H1 (cell line): ENCODE data around the gene CELF2. TPM values are rescaled to one million over a fixed set of nuclear protein-coding genes. Genes with fewer than 3 reads are reported as not detected.

Experiments used
- CTCF ChIA-PET: fragments of 300-600 bp; sonication (Branson Sonifier 250); formaldehyde crosslinking; loops from one replicate; lab custom pipeline; 2021; ENCODE audit not compliant: partially characterized antibody; lab: Charles Lee
- POLR2A ChIA-PET: fragments of 300-600 bp; sonication (Branson Sonifier 250); formaldehyde crosslinking; loops from one replicate; lab custom pipeline; 2021; ENCODE audit warnings: inconsistent platforms; ENCODE audit not compliant: partially characterized antibody; lab: Charles Lee
- DNase-seq, 2 experiments: peaks; one replicate each; pipeline versions ENCODE4 v3.0.0 to v3.0.0-alpha.2; 2010 to 2022; ENCODE audit warnings: low spot score in 2 of 2, low read depth in 1 of 2, mixed read lengths in 1 of 2
- FAIRE-seq: peaks from 2 replicates; lab custom pipeline; 2011; peaks lifted over from hg19 to GRCh38; lab: Jason Lieb, UNC
- H2AFZ ChIP-seq: 2 replicates; pipeline ENCODE4 v1.8.1; 2012; ENCODE audit warnings: low read length, inconsistent platforms
- H2AK5ac ChIP-seq: 2 replicates; pipeline ENCODE4 v1.6.1; 2013; ENCODE audit warnings: low read depth, low read length
- H2BK120ac ChIP-seq: replicated peaks from 2 replicates; pipeline ENCODE3; 2013; ENCODE audit warnings: low read depth, low read length, inconsistent platforms
- H2BK12ac ChIP-seq: 2 replicates; pipeline ENCODE4 v1.6.1; 2013; ENCODE audit warnings: low read depth, low read length
- H2BK15ac ChIP-seq: 2 replicates; pipeline ENCODE4 v1.6.1; 2013; ENCODE audit warnings: low read length
- H2BK20ac ChIP-seq: 2 replicates; pipeline ENCODE4 v1.6.1; 2013; ENCODE audit warnings: low read length
- H2BK5ac ChIP-seq: 2 replicates; pipeline ENCODE4 v1.6.1; 2013; ENCODE audit warnings: low read depth, low read length
- H3K14ac ChIP-seq: 2 replicates; pipeline ENCODE4 v1.6.1; 2013; ENCODE audit warnings: inconsistent platforms; ENCODE audit not compliant: insufficient read length
- H3K18ac ChIP-seq: 2 replicates; pipeline ENCODE4 v1.6.1; 2013; ENCODE audit warnings: low read length; ENCODE audit errors: extremely low read depth
- H3K23ac ChIP-seq: 2 replicates; pipeline ENCODE4 v1.6.1; 2013; ENCODE audit warnings: inconsistent platforms; ENCODE audit not compliant: insufficient read length
- H3K23me2 ChIP-seq: 2 replicates; pipeline ENCODE4 v1.6.1; 2013; ENCODE audit warnings: low read depth, low read length
- H3K27ac ChIP-seq: 2 replicates; pipeline ENCODE4 v1.6.1; 2011; ENCODE audit warnings: low read depth, low read length, inconsistent platforms
- H3K27me3 ChIP-seq, 4 experiments: replicated peaks in 1 of 4; 1 replicate in 1 of 4; 2 replicates in 3 of 4; pipeline versions ENCODE4 v1.6.1 to v1.8.1; 2011 to 2013; ENCODE audit warnings: low read length in 3 of 4, mild to moderate bottlenecking in 3 of 4, inconsistent platforms in 2 of 4, mixed read lengths in 2 of 4, moderate library complexity in 1 of 4; ENCODE audit not compliant: control insufficient read depth in 3 of 4, insufficient read depth in 3 of 4; ENCODE audit errors: extremely low read depth in 1 of 4
- H3K36me3 ChIP-seq, 4 experiments: 2 replicates each; pipeline versions ENCODE4 v1.6.1 to v1.8.1; 2011 to 2013; ENCODE audit warnings: mild to moderate bottlenecking in 4 of 4, low read length in 3 of 4, moderate library complexity in 2 of 4, control low read depth in 1 of 4, inconsistent platforms in 1 of 4; ENCODE audit not compliant: insufficient read depth in 4 of 4, control insufficient read depth in 2 of 4
- H3K4ac ChIP-seq: replicated peaks from 2 replicates; pipeline ENCODE3; 2013; ENCODE audit warnings: low read length, low read depth, mixed read lengths, inconsistent platforms; ENCODE audit not compliant: insufficient read length
- H3K4me1 ChIP-seq, 4 experiments: replicated peaks in 1 of 4; 1 replicate in 1 of 4; 2 replicates in 3 of 4; pipeline versions ENCODE4 v1.6.1 to v1.8.1; 2011 to 2013; ENCODE audit warnings: low read length in 3 of 4, inconsistent platforms in 2 of 4, mixed read lengths in 1 of 4; ENCODE audit not compliant: insufficient read depth in 4 of 4, control insufficient read depth in 3 of 4
- H3K4me2 ChIP-seq, 2 experiments: 2 replicates each; pipeline versions ENCODE4 v1.6.1 to v1.8.1; 2011 to 2013; ENCODE audit warnings: low read depth in 2 of 2, low read length in 2 of 2, control low read depth in 1 of 2, inconsistent platforms in 1 of 2, mild to moderate bottlenecking in 1 of 2; ENCODE audit not compliant: insufficient read depth in 1 of 2
- H3K4me3 ChIP-seq, 4 experiments: fragments of 200-600, 300-600 bp in 1 of 4; sonication (generic), shearing (Covaris generic), sonication (Bioruptor Twin) in 1 of 4; 2 replicates each; pipeline versions ENCODE4 v1.5.1 to v1.8.1; 2011 to 2016; ENCODE audit warnings: low read length in 4 of 4, low read depth in 3 of 4, control low read depth in 2 of 4, inconsistent platforms in 2 of 4, mild to moderate bottlenecking in 2 of 4, mixed read lengths in 1 of 4, moderate library complexity in 1 of 4; ENCODE audit not compliant: insufficient read depth in 2 of 4; ENCODE audit errors: extremely low read depth in 1 of 4
- H3K56ac ChIP-seq: replicated peaks from 2 replicates; pipeline ENCODE3; 2013; ENCODE audit warnings: low read depth, mild to moderate bottlenecking, mixed read lengths, low read length, inconsistent platforms; ENCODE audit not compliant: insufficient read length
- H3K79me1 ChIP-seq: 2 replicates; pipeline ENCODE4 v1.6.1; 2013; ENCODE audit warnings: low read depth, low read length, control low read depth
- H3K79me2 ChIP-seq, 2 experiments: 2 replicates each; pipeline versions ENCODE4 v1.6.1 to v1.8.1; 2012 to 2013; ENCODE audit warnings: low read length in 2 of 2, mild to moderate bottlenecking in 2 of 2, inconsistent platforms in 1 of 2; ENCODE audit not compliant: insufficient read depth in 2 of 2, control insufficient read depth in 1 of 2
- H3K9ac ChIP-seq, 4 experiments: replicated peaks in 1 of 4; 1 replicate in 1 of 4; 2 replicates in 3 of 4; pipeline versions ENCODE4 v1.6.1 to v1.8.1; 2011 to 2013; ENCODE audit warnings: low read depth in 3 of 4, low read length in 3 of 4, control low read depth in 2 of 4, mild to moderate bottlenecking in 2 of 4, moderate library complexity in 2 of 4, inconsistent platforms in 1 of 4; ENCODE audit errors: extremely low read depth in 1 of 4
- H3K9me3 ChIP-seq, 2 experiments: 2 replicates each; pipeline versions ENCODE4 v1.6.1 to v1.8.1; 2012 to 2013; ENCODE audit warnings: mild to moderate bottlenecking in 2 of 2, moderate library complexity in 2 of 2, control low read depth in 1 of 2, inconsistent platforms in 1 of 2, low read depth in 1 of 2, low read length in 1 of 2, mixed read lengths in 1 of 2; ENCODE audit not compliant: insufficient read depth in 2 of 2
- H4K20me1 ChIP-seq, 2 experiments: replicated peaks in 1 of 2; 2 replicates each; pipeline versions ENCODE3 to v1.8.1; 2011 to 2013; ENCODE audit warnings: inconsistent platforms in 2 of 2, low read length in 2 of 2, mild to moderate bottlenecking in 1 of 2; ENCODE audit not compliant: insufficient read depth in 2 of 2, control insufficient read depth in 1 of 2
- H4K5ac ChIP-seq: 2 replicates; pipeline ENCODE4 v1.6.1; 2013; ENCODE audit warnings: low read length, low read depth, mixed read lengths, inconsistent platforms; ENCODE audit not compliant: insufficient read length
- H4K8ac ChIP-seq: 2 replicates; pipeline ENCODE4 v1.8.0; 2013; ENCODE audit warnings: mild to moderate bottlenecking, moderate library complexity, low read length, inconsistent platforms; ENCODE audit not compliant: insufficient read depth; ENCODE audit errors: extremely low read depth
- H4K91ac ChIP-seq: replicated peaks from 2 replicates; pipeline ENCODE3; 2013; ENCODE audit warnings: low read length, mixed read lengths, inconsistent platforms; ENCODE audit not compliant: insufficient read length
- BACH1 ChIP-seq: IDR thresholded peaks from 2 replicates; pipeline ENCODE4 v1.6.1; 2012; ENCODE audit warnings: low read length, improper control_type of control experiment
- CBX5 ChIP-seq: fragments of 300-800, 300-1000 bp; sonication (generic); IDR thresholded peaks from 2 replicates; pipeline ENCODE4 v1.7.1; 2016; ENCODE audit warnings: antibody characterized with exemption, low read length, low read depth
- CREB1 ChIP-seq: IDR thresholded peaks from 2 replicates; pipeline ENCODE4 v1.6.1; 2012; ENCODE audit warnings: inconsistent platforms
- CTBP2 ChIP-seq: IDR thresholded peaks from 2 replicates; pipeline ENCODE4 v1.7.0; 2011; ENCODE audit warnings: borderline replicate concordance, mild to moderate bottlenecking, moderate library complexity, mixed read lengths, low read length; ENCODE audit not compliant: insufficient read depth, insufficient read length
- HDAC2 ChIP-seq, 2 experiments: fragments of 300-600 bp in 1 of 2; sonication (generic) in 1 of 2; IDR thresholded peaks; 2 replicates each; pipeline ENCODE4 v1.6.1; 2011 to 2012; ENCODE audit warnings: low read depth in 2 of 2, low read length in 2 of 2, mild to moderate bottlenecking in 2 of 2, moderate library complexity in 2 of 2, borderline replicate concordance in 1 of 2, inconsistent platforms in 1 of 2
- MAFK ChIP-seq: IDR thresholded peaks from 2 replicates; pipeline ENCODE4 v1.6.1; 2012; ENCODE audit warnings: low read depth, mild to moderate bottlenecking, improper control_type of control experiment, low read length
- POLR2AphosphoS5 ChIP-seq: IDR thresholded peaks from 2 replicates; pipeline ENCODE4 v1.6.1; 2011; ENCODE audit warnings: low read depth, low read length
- POU5F1 ChIP-seq: IDR thresholded peaks from 2 replicates; pipeline ENCODE4 v1.6.1; 2011; ENCODE audit warnings: low read depth, mild to moderate bottlenecking, low read length, moderate library complexity
- SIN3A ChIP-seq, 2 experiments: IDR thresholded peaks in 1 of 2; conservative IDR thresholded peaks in 1 of 2; 2 replicates each; pipeline ENCODE4 v1.6.1; 2011 to 2012; ENCODE audit warnings: low read length in 2 of 2, improper control_type of control experiment in 1 of 2, low read depth in 1 of 2, mild to moderate bottlenecking in 1 of 2
- SRF ChIP-seq: IDR thresholded peaks from 2 replicates; pipeline ENCODE4 v1.6.1; 2011; ENCODE audit warnings: mild to moderate bottlenecking, low read depth, low read length, moderate library complexity
- TCF12 ChIP-seq: IDR thresholded peaks from 2 replicates; pipeline ENCODE4 v1.6.1; 2011; ENCODE audit warnings: low read depth, mild to moderate bottlenecking, low read length
- YY1 ChIP-seq: IDR thresholded peaks from 2 replicates; pipeline ENCODE4 v1.6.1; 2011; ENCODE audit warnings: low read depth, mild to moderate bottlenecking, low read length
- WGBS, 2 experiments: shearing (Covaris generic) in 1 of 2; methylation state at CpG; one replicate each; pipeline versions ENCODE4 v1.1.6 to v1.1.7; 2013 to 2015; ENCODE audit warnings: low lambda C conversion rate in 2 of 2, mixed read lengths in 2 of 2, inconsistent platforms in 1 of 2, low coverage in 1 of 2, missing lambda C conversion rate in 1 of 2; ENCODE audit not compliant: insufficient replicate concordance in 2 of 2, insufficient coverage in 1 of 2, insufficient read length in 1 of 2; ENCODE audit errors: extremely low coverage in 1 of 2, missing lambda C conversion rate in 1 of 2; 5-methylcytosine and 5-hydroxymethylcytosine counted together
- polyA plus RNA-seq, 7 experiments: library from polyadenylated mRNA; depleted of rRNA in 3 of 7; stranded (reverse) in 5 of 7; unstranded in 2 of 7; fragments of >200 nt in 5 of 7; fragments of 200-250 nt in 2 of 7; gene quantifications; 1 replicate in 5 of 7; 2 replicates in 1 of 7; 4 replicates in 1 of 7; pipeline versions ENCODE4 v1.2.1 to v1.2.3, GENCODE V29; 2011 to 2013; ENCODE audit warnings: missing spikeins in 2 of 7, mixed read lengths in 2 of 7
- total RNA-seq: library from RNA; stranded (reverse); fragmentation: NEBNext Ultra II Directional; extraction: Animal tissue kit (Norgen Biotek cat#: 25700); gene quantifications from 2 replicates; pipeline ENCODE4 v1.2.1, GENCODE V29; 2021

The CELF2 gene
- total and polyA plus RNA-seq, 2 of the 8 experiments (the other 6 are each of a cell fraction or from before 2014, with no cell fraction given) = 18.3 to 22.7 TPM

GRCh38 chr10:11297136-11297535, 279.5 kb downstream of the CELF2 start:
- POLR2A ChIA-PET = no interaction called here
- no peaks in the 10 kb centered on the region for H3K79me2 ChIP-seq
- no peak overlapping the region for H4K91ac ChIP-seq
- H3K4me1 ChIP-seq = peaks cover 0 to 2% (median under 1%) of the 10 kb centered on the region in 4 experiments; a peak in 2 of 7 replicates
- no peaks in the 10 kb centered on the region; the same call in 1 of the 2 replicates for H3K23me2 ChIP-seq
- no peaks in the 10 kb centered on the region for H3K36me3 ChIP-seq
- H3K18ac ChIP-seq = no peak overlapping the region
- TF ChIP-seq HDAC2 (IDR thresholded peaks at IDR 0.05; ENCODE audit: borderline replicate concordance in 1 of 2, low read depth in 2 of 2, low read length in 2 of 2) (no peak), CREB1 (no peak), CTBP2 (no peak), TCF12 (no peak), MAFK (no peak), POU5F1 (no peak), BACH1 (no peak), SIN3A (conservative IDR thresholded peaks at IDR 0.05 in 1 of 2, IDR thresholded peaks at IDR 0.05 in 1 of 2; ENCODE audit: low read depth in 1 of 2, low read length in 2 of 2) (no peak), YY1 (no peak), POLR2AphosphoS5 (no peak), SRF (no peak), CBX5 (no peak)
- H2AFZ ChIP-seq = no peak overlapping the region
- H2AK5ac ChIP-seq = no peak overlapping the region
- H3K23ac ChIP-seq = no peak overlapping the region
- H2BK5ac ChIP-seq = no peak overlapping the region
- no peak overlapping the region for H4K5ac ChIP-seq
- H3K79me1 ChIP-seq = no peaks in the 10 kb centered on the region
- H4K8ac ChIP-seq = no peak overlapping the region
- H3K4ac ChIP-seq = no peak overlapping the region
- no peak overlapping the region; the same call in 1 of the 2 replicates for H2BK12ac ChIP-seq
- no peak overlapping the region for H3K4me2 ChIP-seq
- no peak overlapping the region for H3K14ac ChIP-seq
- WGBS, 2 experiments = 85% methylated on average over 8 of the region's 8 CpGs; no CpG with 5 or more reads in 1 of the 2 experiments
- no peak overlapping the region for H3K27ac ChIP-seq
- no peak overlapping the region for H3K4me3 ChIP-seq
- FAIRE-seq = no peak
- CTCF ChIA-PET = interaction anchor here (0.6 to 1.6 kb wide), 2 partner anchors 176 to 615 kb away, joined by 3 to 4 read pairs; no protein-coding TSS in a partner anchor
- H2BK15ac ChIP-seq = no peak overlapping the region
- no peaks in the 10 kb centered on the region for H3K27me3 ChIP-seq
- H3K56ac ChIP-seq = no peak overlapping the region
- H2BK120ac ChIP-seq = no peak overlapping the region
- DNase-seq = peak in 1 of 2 experiments; percentile 31
- no peak overlapping the region for H3K9ac ChIP-seq
- no peaks in the 10 kb centered on the region for H4K20me1 ChIP-seq
- H2BK20ac ChIP-seq = no peak overlapping the region
- no peaks in the 10 kb centered on the region for H3K9me3 ChIP-seq
